Measurements from ENCODE around the gene AGBL1.
"Not testable (repeated sequence)": the region's sequence is repeated elsewhere in the genome, so short reads cannot be mapped to it uniquely, and the experiment has no call there.

AGBL1 gene

DNA sequence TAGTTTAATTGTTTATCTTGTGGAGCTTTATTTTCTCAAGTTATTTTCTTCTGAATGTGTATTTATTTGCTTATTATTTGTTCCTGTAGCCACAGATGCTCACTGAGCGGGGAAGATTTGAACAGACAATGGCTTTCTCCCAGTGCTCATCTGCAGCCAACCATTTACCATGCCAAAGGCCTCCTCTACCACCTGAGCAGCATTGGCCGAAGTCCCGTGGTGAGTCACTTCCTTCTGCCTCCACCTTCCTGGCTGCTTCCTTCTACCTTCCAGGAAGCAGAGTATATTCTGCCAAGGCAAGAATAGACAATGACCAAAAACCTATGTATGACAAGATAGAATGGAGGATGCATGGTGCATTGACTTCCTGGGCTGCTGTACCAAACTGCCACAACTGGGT lies 443.1 kb downstream of the AGBL1 start:
- ATAC-seq (no peak), DNase-seq (no peak)

DNA sequence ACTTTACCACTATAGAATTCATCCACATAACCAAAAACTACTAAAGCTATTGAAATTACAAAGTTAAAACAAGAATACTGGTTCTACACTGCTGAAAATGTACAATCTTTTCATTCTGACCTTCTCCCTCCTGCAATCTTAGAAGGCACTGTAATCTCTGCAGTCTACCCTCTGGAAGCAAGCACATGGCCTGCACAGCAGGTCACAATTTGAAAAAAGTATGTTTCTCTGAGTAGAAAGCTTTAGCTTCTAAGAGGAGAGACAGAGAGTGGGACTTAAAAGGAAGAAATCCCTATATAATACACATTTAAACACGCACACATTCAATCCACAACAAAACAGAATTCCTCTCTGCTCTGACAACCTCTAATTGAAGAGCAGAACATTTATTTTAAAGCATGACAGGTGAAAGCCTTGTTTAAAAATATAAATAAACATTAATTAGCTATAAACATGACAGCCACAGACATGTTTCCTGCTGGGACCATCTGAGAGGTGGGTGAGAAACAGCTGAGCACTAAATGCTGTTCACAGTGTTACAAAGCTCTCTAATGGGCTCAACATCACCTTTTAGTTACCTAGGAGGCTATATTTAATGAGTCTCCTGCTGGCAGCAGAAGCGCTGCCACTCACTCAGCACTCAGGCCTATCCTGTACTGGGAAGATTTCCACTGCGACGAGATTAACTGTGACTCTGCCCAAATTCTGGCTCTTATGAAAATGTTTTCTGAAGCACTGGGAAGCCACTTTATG lies 447.4 kb downstream of the AGBL1 start:
- no peak for ATAC-seq
- no peak for DNase-seq

DNA sequence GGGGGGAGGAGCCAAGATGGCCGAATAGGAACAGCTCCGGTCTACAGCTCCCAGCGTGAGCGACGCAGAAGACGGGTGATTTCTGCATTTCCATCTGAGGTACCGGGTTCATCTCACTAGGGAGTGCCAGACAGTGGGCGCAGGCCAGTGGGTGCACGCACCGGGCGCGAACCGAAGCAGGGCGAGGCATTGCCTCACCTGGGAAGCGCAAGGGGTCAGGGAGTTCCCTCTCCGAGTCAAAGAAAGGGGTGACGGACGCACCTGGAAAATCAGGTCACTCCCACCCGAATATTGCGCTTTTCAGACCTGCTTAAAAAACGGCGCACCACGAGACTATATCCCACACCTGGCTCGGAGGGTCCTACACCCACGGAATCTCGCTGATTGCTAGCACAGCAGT lies 448.4 kb downstream of the AGBL1 start:
- DNase-seq, ATAC-seq: not testable (repeated sequence)

DNA sequence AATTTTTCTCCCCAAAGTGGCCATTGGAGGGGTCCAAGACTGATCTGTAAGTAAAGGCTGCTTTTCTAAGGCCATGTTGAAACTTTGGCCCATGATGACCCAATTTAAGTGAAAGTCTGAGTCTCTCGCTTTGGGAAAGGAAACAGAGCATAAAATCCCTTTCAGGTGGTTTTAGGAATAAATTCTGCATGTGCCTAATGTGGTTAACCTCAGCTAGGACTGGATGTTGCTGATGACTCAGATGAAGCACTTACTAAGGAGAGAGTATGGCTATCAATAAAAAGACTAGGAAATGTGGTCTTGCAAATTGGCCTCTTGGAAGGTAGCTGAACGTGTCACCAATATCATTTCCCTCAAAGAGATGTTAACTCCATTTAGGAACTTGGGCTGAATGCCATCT lies 458.5 kb downstream of the AGBL1 start:
- DNase-seq: no peak
- ATAC-seq: no peak

DNA sequence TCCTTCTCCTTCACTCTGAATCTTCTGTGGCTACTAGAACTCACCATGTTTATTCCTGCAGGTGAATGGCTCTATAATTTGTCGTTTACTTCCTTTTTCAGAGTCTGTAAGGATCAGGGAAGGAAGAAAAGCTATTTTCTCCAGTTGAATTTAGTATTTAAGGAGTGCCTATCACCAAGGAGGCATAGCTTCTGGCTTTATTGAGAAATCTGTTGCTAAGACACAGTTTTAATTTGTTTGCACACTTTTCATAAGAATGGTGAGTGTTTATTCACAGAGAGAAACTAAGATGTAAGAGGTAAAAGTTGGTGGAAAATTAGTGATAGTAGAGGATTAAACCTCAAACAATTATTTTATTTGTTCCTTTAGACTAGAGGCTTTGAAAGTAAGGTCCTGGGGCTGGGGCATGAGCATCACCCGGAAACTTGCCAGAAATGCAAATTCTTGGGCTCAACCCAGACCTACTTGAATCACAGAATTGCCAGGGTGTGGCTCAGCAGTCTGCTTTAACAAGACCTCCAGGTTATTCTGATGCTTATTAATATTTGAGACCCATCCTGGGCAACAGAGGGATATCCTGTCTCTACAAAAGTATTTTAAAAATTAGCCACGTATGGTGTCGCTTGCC lies 461.3 kb downstream of the AGBL1 start:
- ATAC-seq: no peak

DNA sequence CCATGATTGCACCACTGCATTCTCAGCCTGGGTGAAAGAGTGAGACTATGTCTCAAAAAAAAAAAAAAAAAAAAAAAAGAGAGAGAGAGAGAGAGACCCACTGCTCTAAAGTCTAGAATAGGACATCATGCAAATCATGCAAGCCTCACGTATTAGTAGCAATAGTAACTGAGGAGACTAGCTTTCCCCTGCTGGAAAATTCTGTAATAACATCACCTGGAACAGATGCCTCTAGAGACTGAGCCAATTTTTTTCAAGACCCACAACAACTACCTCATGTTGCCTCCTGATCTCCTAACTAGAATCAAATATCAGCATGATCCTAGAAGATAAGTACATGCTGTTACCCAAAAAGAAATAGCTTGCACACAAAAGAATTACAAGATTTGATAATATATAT lies 461.9 kb downstream of the AGBL1 start:
- DNase-seq: no peak
- ATAC-seq: no peak

More for the DNA sequence above, 461.3 kb downstream of the AGBL1 start:
- no peak for DNase-seq

DNA sequence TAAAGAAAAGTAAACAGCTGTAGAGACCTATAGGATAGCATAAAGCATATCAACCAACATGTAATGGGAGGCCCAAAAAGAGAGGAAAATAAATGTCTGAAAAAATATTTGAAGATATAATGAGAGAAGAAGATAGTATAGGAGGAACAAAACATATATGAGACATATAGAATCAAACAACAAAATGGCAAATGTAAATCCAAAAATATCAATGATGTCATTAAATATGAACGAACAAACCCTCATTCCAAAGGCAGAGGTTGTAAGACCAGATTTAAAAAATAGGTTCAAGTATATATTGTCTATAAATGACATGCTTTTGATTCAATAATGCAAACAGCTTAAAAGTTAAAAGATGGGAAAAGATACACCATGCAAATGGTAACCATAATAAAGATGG lies 470.4 kb downstream of the AGBL1 start:
- ATAC-seq (no peak), DNase-seq (no peak)

DNA sequence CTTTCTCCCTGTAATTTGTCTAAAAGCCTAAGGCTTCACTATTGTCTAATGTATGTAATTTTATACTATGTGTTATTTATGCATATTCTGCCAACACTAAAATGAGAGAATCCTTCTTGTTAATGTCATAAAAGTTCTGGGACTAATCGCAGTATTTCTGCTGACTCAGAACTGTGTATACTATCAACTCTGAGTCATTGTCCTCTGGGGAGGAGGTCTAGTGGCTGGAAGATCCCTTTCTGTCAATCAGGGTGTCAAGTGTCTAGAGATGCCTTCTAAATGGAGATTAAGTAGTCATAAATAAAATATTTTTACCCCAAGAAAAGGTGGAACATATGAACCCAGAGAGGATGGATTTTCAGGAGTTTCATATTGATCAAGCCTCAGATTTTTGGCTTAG lies 473.4 kb downstream of the AGBL1 start:
- DNase-seq (no peak), ATAC-seq (no peak)

DNA sequence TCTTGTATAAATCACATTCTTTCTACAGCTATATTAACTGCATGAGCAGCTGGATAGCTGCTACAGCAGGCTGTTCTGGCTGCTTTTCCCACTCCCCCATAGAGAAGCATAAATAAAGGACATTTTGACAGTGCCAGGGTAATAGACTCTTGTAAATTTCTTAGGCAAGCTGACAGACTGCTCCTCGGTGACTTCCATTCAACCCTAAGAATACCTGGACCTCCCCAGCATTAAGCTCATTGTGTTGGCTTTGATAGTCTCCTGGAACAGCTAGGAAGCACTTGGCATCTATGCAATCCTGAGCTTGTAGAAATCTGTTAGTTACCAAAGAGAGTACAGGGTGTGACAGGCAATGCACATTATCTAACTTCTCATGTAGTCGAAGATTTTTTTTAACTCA lies 475.4 kb downstream of the AGBL1 start:
- ATAC-seq: no peak
- DNase-seq: no peak

DNA sequence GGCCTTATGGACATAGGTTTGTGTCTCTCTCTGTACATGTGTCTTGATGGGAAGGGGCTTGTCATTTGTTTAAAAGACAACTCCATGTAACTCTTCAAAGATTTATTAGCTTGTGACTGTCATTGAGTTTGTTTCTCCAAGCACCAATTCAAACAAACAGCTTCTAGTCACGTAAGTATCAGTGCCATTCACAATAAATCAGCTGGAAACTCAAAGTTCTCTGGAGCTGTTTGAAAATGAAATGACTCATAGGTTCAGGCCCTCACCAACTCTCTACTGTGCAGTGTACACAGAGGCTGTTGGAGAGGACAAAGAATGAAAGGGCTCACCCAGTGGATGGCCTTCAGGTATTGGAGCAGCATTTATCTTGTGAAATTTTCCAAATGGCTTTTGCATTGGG lies 476.3 kb downstream of the AGBL1 start:
- ATAC-seq: no peak

DNA sequence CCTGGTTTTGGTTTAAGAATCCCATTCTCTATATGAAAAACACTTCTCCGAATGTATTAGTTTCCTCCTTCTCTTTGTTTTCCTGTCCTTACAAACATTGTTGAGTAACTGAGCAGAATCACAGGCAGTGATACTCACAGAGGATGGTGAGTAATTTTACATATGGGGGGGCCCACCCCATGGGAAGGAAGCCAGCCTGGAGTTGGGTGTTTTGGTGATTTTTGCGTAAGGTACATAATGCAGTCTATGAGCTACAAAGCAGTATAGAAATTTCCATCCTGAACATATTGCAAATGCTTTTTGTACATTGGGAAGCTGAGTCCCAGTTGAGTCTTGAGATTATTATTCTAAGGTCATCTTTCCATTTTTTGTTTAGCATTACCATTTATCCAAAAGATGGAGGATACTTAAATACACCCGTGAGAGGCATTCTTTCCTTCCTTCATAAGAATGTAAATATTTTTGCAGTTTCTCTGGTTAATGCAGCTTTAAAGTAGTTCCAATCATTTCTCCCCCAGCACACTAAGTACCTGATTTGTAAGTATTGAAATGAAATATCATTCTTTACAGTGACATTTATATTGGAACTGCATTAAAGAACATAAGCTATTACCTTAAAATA lies 476.8 kb downstream of the AGBL1 start:
- DNase-seq: no peak
- no peak for ATAC-seq

More for the DNA sequence above, 476.3 kb downstream of the AGBL1 start:
- no peak for DNase-seq

DNA sequence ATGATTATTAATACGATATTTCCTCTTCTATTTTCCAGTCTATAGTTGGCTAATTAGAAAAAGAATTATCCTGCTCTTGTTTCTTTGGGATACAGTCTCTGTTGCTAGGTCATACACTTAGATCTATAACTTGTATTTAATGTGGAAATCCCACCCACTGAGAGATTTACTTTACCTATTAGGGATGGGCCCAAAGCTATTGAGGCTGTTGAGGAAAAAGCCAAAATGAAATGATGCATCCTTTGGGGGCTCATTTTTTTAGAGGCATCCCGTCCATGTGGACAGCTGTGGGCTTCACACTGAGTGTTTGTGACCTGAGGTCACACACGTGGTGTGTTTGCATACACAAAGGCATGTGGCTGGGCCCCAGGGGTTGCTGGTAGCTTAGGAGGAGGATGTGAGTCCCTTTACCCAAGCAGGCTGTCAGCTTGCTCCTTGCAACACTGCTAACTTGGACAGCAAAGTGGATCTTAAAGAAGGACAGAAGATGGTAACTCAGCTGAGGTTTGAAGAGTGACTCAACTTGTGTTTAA lies 477.4 kb downstream of the AGBL1 start:
- ATAC-seq (no peak), DNase-seq (no peak)

DNA sequence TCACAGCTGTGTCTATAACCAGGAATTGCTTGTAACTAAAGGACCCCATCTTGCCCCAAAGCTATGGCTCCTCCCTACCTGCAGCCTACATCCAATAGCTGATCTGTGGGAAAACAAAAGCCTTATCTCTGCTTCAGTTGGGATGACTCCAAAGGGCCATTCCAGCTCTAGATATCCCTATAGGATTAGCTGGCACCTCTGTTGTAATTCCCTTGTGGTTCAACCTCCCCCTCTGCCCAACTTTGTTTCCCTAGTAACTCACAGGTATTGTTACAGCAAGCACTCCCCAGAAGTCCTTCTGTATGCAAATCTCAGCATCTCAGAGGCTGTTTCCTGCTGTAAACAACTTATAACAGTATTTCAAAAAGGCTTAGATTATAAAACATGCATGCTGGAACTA lies 478.6 kb downstream of the AGBL1 start:
- no peak for ATAC-seq
- no peak for DNase-seq

DNA sequence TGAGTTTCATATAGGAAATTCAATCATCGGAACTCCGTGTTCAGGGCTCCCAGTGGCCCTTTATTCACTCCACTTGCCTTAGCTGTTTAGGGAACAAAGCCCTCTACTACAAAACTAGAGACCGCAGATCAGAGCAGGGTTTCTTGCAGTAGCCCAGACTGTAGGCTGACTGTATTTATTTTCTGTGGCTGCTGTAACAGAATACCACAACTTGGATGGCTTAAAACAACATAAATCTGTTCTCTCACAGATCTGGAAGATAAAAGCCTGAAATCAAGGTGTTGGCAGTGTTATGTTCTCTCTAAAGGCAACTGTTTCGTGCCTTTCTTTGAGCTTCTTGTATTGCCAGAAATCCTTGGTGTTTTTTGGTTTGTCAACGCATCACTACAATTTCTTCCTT lies 479.0 kb downstream of the AGBL1 start:
- ATAC-seq: no peak
- DNase-seq: no peak

DNA sequence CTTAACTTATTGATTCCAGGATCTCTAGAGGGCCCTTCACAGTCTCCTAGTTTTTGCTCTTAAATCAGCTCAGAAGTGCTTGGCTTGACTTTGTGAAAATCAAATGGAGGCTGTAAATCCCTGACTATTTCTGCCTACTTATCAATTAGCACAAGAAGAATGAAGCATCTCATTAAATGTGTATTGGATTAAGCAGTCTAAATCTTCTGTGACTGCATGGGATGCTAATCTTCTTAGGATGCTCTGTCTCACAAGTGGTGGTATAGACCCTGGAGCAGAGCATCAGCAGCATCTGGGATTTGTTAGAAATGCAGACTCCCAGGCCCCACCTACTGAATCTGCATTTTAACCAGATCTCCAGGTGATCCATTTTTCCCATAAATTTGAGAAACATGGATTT lies 488.7 kb downstream of the AGBL1 start:
- ATAC-seq (no peak), DNase-seq (no peak)

DNA sequence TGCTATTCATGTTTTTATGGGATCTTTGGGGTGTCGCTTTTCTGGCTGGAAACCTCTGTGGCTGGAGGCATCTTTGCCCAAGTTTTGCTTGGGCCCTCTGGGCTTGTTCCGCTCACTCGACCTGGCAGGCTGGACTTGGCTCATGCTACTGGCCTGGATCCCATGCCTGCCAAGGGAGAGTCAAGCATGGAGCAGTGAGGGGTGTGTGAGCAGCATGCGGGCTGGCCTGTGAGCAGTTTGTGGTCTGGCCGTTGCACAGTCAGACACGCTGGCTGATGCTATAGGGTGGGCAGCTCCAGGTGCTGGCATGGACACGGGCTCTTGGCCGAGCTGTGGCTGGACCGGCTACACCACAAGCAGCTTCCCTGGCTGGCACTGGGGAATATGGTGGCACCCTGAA lies 491.1 kb downstream of the AGBL1 start:
- ATAC-seq (no peak), DNase-seq (no peak)

DNA sequence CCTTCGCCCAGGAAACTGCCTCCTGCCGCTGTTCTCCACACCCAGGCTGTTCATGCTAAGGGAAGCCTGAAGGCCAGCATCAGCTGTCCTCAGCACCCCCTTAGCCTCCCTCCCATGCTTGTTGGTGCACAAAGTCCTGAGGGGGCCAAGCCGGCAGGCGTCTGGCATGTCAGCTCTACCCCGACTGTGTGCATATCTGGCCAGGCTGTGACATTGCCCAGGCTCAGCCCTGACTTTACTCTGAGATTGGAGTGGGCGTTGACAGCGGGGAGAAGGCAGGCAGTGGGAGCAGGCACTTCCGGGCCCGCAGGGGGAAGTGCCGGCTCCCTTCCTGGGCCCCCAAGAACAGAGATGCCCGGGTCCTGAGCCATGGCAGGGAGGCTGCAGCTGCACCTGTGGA lies 492.2 kb downstream of the AGBL1 start:
- ATAC-seq: no peak
- DNase-seq: no peak

DNA sequence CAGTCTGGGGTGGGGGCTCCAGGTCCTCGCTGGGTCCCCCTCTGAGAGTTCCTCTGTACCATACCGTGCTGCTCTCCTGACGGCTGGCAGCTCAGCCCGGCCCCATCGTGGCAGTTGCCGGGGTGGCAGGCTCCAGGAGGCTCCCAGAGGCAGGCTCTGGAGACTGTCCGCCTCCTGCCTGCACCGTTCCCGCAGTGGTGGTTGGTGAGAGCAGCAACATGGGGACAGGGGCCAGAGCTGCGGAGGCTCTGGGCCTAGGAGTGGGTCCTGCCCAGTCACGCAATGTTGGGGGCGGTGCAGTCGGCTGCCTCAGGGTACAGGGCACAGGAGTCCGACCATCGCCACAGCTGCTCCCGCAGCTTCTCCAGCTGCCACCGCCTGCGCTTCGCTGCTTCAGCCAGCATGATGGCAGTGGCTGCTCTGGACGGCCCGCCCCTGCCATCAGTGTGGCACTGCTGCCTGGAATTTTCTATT lies 492.7 kb downstream of the AGBL1 start:
- no peak for DNase-seq
- ATAC-seq: no peak

DNA sequence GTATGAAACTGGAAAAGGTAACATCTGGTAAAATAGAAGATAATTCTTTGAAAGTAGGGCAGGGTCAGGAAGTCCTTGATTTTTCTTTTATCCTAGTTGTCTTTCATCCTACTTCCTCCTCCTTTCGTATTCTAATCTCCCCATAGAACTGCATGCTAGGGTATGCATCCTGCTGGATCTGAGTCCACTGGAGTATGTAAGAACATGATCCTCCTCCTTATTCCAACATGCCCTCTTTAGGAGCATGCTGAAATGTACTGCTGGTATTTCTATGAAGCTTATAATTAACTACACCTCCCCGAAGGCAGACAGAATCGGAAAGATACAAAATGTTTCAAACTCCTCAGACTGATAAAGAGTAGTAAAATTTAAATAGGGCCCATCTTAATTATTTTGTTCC lies 493.8 kb downstream of the AGBL1 start:
- no peak for DNase-seq
- ATAC-seq: no peak

DNA sequence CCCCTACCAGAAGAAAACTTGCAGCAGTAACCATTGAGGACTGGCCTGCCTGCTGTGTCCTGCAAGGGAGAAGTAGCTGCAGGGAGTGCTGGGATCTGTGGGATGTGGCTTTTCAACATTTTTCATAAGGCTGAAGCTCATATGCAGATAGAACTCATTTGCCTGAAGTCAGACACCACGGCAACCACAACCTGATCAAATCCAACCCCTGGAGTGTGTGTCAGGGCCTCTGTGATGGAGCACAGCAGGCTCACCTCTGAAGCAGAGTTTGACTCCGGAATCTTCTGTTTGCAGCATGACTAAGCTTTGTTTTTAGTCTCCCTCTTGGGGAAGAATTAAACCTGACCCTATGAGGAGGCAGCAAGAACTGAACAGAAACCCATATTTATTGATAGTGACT lies 508.7 kb downstream of the AGBL1 start:
- ATAC-seq: no peak
- no peak for DNase-seq

DNA sequence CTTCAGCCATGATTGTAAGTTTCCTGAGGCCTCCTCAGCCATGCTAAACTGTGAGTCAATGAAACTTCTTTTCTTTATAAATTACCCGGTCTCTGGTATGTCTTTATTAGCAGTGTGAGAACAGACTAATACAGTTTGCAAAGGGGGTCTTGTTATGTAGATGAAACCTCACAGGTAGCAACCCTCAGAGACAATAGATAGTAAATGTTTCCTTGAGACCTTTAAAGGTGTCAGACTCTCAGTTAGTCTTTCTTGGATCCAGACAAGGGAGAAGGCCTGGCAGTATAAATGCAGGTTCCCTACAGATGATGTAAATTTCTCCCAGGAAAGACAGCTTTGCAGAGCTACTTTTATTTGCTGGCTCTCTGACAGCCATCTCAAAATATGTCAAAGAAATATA lies 510.8 kb downstream of the AGBL1 start:
- no peak for ATAC-seq
- no peak for DNase-seq

DNA sequence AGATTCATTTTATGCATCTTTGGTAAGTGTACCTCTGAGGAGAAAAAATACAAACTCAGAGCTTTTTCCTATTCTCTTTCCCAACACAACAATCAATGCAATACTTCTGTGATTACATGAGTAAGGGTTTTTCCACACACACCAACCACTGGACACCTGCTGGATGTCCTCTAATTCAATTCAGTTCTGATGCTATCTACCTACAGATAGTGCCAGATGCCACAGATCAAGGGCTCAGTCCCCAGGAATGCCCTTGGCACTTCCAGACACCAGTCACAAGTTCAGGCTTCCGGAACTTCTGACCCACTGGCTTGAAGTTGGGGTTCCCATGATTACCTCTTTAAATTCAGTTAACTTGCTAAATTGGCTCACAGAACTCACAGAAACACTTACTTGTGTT lies 511.5 kb downstream of the AGBL1 start:
- ATAC-seq (no peak), DNase-seq (no peak)

DNA sequence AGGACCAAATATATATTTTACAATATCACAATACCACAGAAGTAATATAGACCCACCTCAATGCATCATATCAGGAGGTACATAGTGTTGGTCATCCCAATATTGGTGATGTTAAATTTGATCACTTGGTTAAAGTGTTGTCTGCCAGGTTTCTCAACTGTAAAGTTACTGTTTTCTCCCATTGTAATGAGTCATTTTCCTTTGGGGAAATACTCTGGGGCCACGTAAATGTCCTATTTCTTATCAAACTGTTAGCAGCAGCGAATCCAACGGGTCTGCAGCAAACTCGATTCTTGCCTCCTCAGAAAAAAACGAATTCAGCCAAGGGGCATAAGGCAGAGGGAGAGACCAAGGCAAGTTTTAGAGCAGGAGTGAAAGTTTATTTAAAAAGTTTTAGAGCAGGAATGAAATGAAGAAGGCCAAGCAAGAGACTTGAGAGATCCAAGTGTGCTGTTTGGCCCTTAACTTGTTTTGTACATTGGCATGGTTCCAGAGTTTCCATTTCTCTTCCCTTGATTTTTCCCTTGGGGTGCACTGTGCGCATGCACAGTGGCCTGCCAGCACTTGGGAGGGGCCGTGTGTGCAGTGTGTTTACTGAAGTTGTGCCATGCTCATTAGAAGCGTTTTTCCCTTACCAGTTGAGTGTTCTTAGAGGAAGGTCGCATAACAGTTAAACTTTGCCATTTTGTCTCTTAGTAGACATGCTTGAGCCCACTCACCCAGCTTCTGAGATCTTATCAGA lies 512.5 kb downstream of the AGBL1 start:
- DNase-seq: no peak
- no peak for ATAC-seq
